Common myeloid progenitor, CD34-positive (primary cell): ENCODE measurements around the gene TUT4.
A peak's percentile ranks its signal among the peaks of the same experiment; 100 is the strongest.

Experiments
- CTCF ChIA-PET: fragments of 350-600 bp; sonication (Branson Sonifier 250); formaldehyde crosslinking; loops from one replicate; lab custom pipeline; 2021; ENCODE audit warnings: antibody characterized with exemption; lab: Charles Lee
- POLR2A ChIA-PET: fragments of 350-600 bp; sonication (Branson Sonifier 250); formaldehyde crosslinking; loops from one replicate; lab custom pipeline; 2021; ENCODE audit warnings: antibody characterized with exemption; lab: Charles Lee
- DNase-seq, 3 donors: peaks; one replicate each; pipeline versions ENCODE4 v3.0.0 to v3.0.0-alpha.2; 2013
- H3K27ac ChIP-seq, 2 experiments: 1 replicate in 1 of 2; 2 replicates in 1 of 2; pipeline ENCODE4 v1.7.0; 2013; ENCODE audit warnings: inconsistent platforms in 2 of 2, low read length in 2 of 2, mild to moderate bottlenecking in 2 of 2, low read depth in 1 of 2, moderate library complexity in 1 of 2; ENCODE audit not compliant: severe bottlenecking in 2 of 2, insufficient read depth in 1 of 2, poor library complexity in 1 of 2
- H3K27me3 ChIP-seq, 5 experiments: replicated peaks in 2 of 5; 1 replicate in 3 of 5; 2 replicates in 2 of 5; pipeline versions ENCODE4 v1.6.1 to v1.7.0; 2013; ENCODE audit warnings: low read length in 4 of 5, mild to moderate bottlenecking in 2 of 5, moderate library complexity in 2 of 5, inconsistent platforms in 1 of 5; ENCODE audit not compliant: insufficient read depth in 5 of 5, control insufficient read depth in 4 of 5
- H3K36me3 ChIP-seq, 4 experiments: 1 replicate in 2 of 4; 2 replicates in 2 of 4; pipeline versions ENCODE4 v1.6.1 to v1.7.0; 2013; ENCODE audit warnings: low read length in 3 of 4, control low read depth in 1 of 4, mild to moderate bottlenecking in 1 of 4; ENCODE audit not compliant: control insufficient read depth in 4 of 4, insufficient read depth in 4 of 4
- H3K4me1 ChIP-seq, 4 experiments: 1 replicate in 3 of 4; 2 replicates in 1 of 4; pipeline versions ENCODE4 v1.6.1 to v1.7.1; 2013; ENCODE audit warnings: low read length in 3 of 4, mild to moderate bottlenecking in 3 of 4, control low read depth in 1 of 4, inconsistent platforms in 1 of 4, moderate library complexity in 1 of 4; ENCODE audit not compliant: control insufficient read depth in 4 of 4, insufficient read depth in 4 of 4; ENCODE audit errors: control extremely low read depth in 1 of 4
- H3K4me3 ChIP-seq, 7 experiments: 1 replicate in 4 of 7; 2 replicates in 3 of 7; pipeline versions ENCODE4 v1.5.1 to v1.7.0; 2013; ENCODE audit warnings: mild to moderate bottlenecking in 7 of 7, low read length in 6 of 7, moderate library complexity in 6 of 7, inconsistent platforms in 2 of 7, low read depth in 2 of 7, control low read depth in 1 of 7; ENCODE audit not compliant: insufficient read depth in 4 of 7, control insufficient read depth in 1 of 7; ENCODE audit errors: extremely low read depth in 1 of 7
- H3K9me3 ChIP-seq, 5 experiments: 1 replicate in 4 of 5; 2 replicates in 1 of 5; pipeline versions ENCODE4 v1.6.1 to v1.7.1; 2013; ENCODE audit warnings: low read length in 4 of 5, mild to moderate bottlenecking in 2 of 5, inconsistent platforms in 1 of 5, low read depth in 1 of 5, moderate library complexity in 1 of 5; ENCODE audit not compliant: control insufficient read depth in 4 of 5, insufficient read depth in 2 of 5; ENCODE audit errors: control extremely low read depth in 1 of 5
- WGBS: methylation state at CpG from one replicate; pipeline ENCODE4 v1.1.5; 2013; ENCODE audit not compliant: insufficient coverage; 5-methylcytosine and 5-hydroxymethylcytosine counted together

TUT4 gene

GRCh38 chr1:52598729-52599128 lies 45.8 kb upstream of the TUT4 start:
- WGBS: 100% methylated on average over 5 of the region's 7 CpGs
- no peak overlapping the region for H3K27ac ChIP-seq
- H3K36me3 ChIP-seq: no peaks in the 10 kb centered on the region
- CTCF ChIA-PET: interaction anchor here (0.8 to 1.3 kb wide), 2 partner anchors 18 to 98 kb away, joined by 3 read pairs; no protein-coding TSS in a partner anchor
- H3K4me3 ChIP-seq: no peak overlapping the region
- POLR2A ChIA-PET: interaction anchor here (0.7 kb wide), 1 partner anchor 47 kb away, joined by 3 read pairs; no protein-coding TSS in a partner anchor
- H3K27me3 ChIP-seq: peaks cover 0 to 2% (median 0%) of the 10 kb centered on the region in 5 experiments
- DNase-seq: no peak
- H3K9me3 ChIP-seq: no peaks in the 10 kb centered on the region
- peaks cover 2 to 21% (median 16%) of the 10 kb centered on the region in 4 experiments for H3K4me1 ChIP-seq

GRCh38 chr1:52597912-52598311 lies 45.0 kb upstream of the TUT4 start:
- no peak for DNase-seq
- H3K27ac ChIP-seq: no peak overlapping the region
- peaks cover 0 to 2% (median 0%) of the 10 kb centered on the region in 5 experiments for H3K27me3 ChIP-seq
- 60% methylated on average over 2 of the region's 2 CpGs for WGBS
- no peaks in the 10 kb centered on the region for H3K9me3 ChIP-seq
- no peak overlapping the region for H3K4me3 ChIP-seq
- POLR2A ChIA-PET: interaction anchor here (0.6 kb wide), 1 partner anchor 15 kb away, joined by 3 read pairs; no protein-coding TSS in a partner anchor
- H3K36me3 ChIP-seq: no peaks in the 10 kb centered on the region
- CTCF ChIA-PET: interaction anchor here (1.3 kb wide), 1 partner anchor 97 kb away, joined by 3 read pairs; no protein-coding TSS in a partner anchor
- H3K4me1 ChIP-seq: peaks cover 0 to 14% (median 11%) of the 10 kb centered on the region in 4 experiments

- Histone ChIP-seq H3K27ac (no peak overlapping the region), H3K36me3 (no peaks in the 10 kb centered on the region), H3K4me1 (peaks cover 0 to 3% (median 0%) of the 10 kb centered on the region in 4 experiments), H3K27me3 (no peaks in the 10 kb centered on the region), H3K9me3 (no peaks in the 10 kb centered on the region), H3K4me3 (no peak overlapping the region)
- peak in 1 of 3 donors; percentile 31 for DNase-seq
- CTCF ChIA-PET: no interaction called here
- WGBS: 4% methylated on average over 3 of the region's 3 CpGs
- POLR2A ChIA-PET: no interaction called here
These were observed 42.2 kb upstream of the TUT4 start for GRCh38 chr1:52595061-52595460.

GRCh38 chr1:52593495-52593894 lies 40.6 kb upstream of the TUT4 start:
- Histone ChIP-seq H3K27ac (no peak overlapping the region), H3K36me3 (no peaks in the 10 kb centered on the region), H3K4me1 (peaks cover 0 to 4% (median 2%) of the 10 kb centered on the region in 4 experiments), H3K9me3 (no peaks in the 10 kb centered on the region), H3K4me3 (no peak overlapping the region), H3K27me3 (no peaks in the 10 kb centered on the region)
- ChIA-PET CTCF (interaction anchor here (1.1 to 1.5 kb wide), 5 partner anchors 11 to 129 kb away, joined by 3 to 5 read pairs (median 3); no protein-coding TSS in a partner anchor), POLR2A (no interaction called here)
- WGBS: 88% methylated on average over 1 of the region's 1 CpG
- no peak for DNase-seq

- no peaks in the 10 kb centered on the region for H3K36me3 ChIP-seq
- H3K9me3 ChIP-seq: no peaks in the 10 kb centered on the region
- ChIA-PET POLR2A (no interaction called here), CTCF (interaction anchor here (1.1 to 1.5 kb wide), 5 partner anchors 12 to 129 kb away, joined by 3 to 5 read pairs (median 3); no protein-coding TSS in a partner anchor)
- DNase-seq: no peak
- H3K4me3 ChIP-seq: no peak overlapping the region
- peaks cover 0 to 10% (median 5%) of the 10 kb centered on the region in 4 experiments for H3K4me1 ChIP-seq
- 91% methylated on average over 3 of the region's 5 CpGs for WGBS
- H3K27me3 ChIP-seq: no peaks in the 10 kb centered on the region
- no peak overlapping the region for H3K27ac ChIP-seq
These were observed 39.9 kb upstream of the TUT4 start for GRCh38 chr1:52592637-52593323.

GRCh38 chr1:52590266-52590665 lies 37.4 kb upstream of the TUT4 start:
- ChIA-PET POLR2A (no interaction called here), CTCF (no interaction called here)
- no peak for DNase-seq
- H3K36me3 ChIP-seq: no peaks in the 10 kb centered on the region
- H3K27ac ChIP-seq: no peak overlapping the region
- no peaks in the 10 kb centered on the region for H3K27me3 ChIP-seq
- H3K9me3 ChIP-seq: no peaks in the 10 kb centered on the region
- H3K4me1 ChIP-seq: peaks cover 0 to 10% (median 5%) of the 10 kb centered on the region in 4 experiments
- H3K4me3 ChIP-seq: no peak overlapping the region
- WGBS: 94% methylated on average over 2 of the region's 6 CpGs

- Histone ChIP-seq H3K4me1 (peaks cover 0 to 10% (median 3%) of the 10 kb centered on the region in 4 experiments), H3K4me3 (no peak overlapping the region), H3K9me3 (no peaks in the 10 kb centered on the region), H3K27me3 (no peaks in the 10 kb centered on the region), H3K27ac (no peak overlapping the region), H3K36me3 (no peaks in the 10 kb centered on the region)
- ChIA-PET CTCF (interaction anchor here (1.0 kb wide), 1 partner anchor 18 kb away, joined by 3 read pairs; no protein-coding TSS in a partner anchor), POLR2A (no interaction called here)
- peak in 1 of 3 donors; percentile 26 for DNase-seq
- 7% methylated on average over 1 of the region's 1 CpG for WGBS
These were observed 35.6 kb upstream of the TUT4 start for GRCh38 chr1:52588535-52588934.
